ENCODE results near the gene LYPD6B. TPM values are rescaled to one million over a fixed set of nuclear protein-coding genes. Genes with fewer than 3 reads are reported as not detected.

LYPD6B gene
- total and polyA plus RNA-seq, 2 experiments from 2014 or later: 1.7 to 3.6 TPM

DNA sequence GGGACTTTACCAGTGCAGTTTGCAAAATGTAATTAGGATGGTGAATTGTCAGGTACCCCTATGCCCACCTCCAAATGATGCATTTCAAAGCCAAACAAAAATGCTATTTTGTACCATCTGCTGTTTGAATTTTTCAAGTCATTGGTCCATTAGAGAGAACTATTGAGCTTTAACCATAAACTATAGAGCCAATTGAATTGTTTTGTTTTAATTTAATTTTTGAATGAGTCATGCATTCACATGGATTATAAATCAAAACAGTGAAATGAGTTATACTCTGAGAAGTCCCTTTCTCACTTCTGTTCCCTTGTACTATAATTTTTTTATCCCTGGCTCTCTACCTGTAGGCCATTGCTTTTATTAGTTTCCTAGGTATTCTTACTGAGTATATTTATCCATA is 151.3 kb downstream of the LYPD6B start:
- Mint-ChIP-seq H3K4me3 (no peak overlapping the region), H3K9me3 (no peaks in the 10 kb centered on the region; the same call in 2 of the 3 replicates), H3K36me3 (ENCODE audit: low read depth) (no peaks in the 10 kb centered on the region)

More for the DNA sequence above, 151.3 kb downstream of the LYPD6B start:
- H3K9me2 ChIP-seq (ENCODE audit: insufficient read depth): no peaks in the 10 kb centered on the region; the same call in none of the 2 replicates
- H3F3A ChIP-seq (replicated peaks; ENCODE audit: low read depth): no peaks in the 10 kb centered on the region
- no peaks in the 10 kb centered on the region for H3K79me2 ChIP-seq (replicated peaks; ENCODE audit: insufficient read depth)
- no peak for TF ChIP-seq EZH2 (IDR thresholded peaks at IDR 0.05; ENCODE audit: low read depth, unreplicated experiment)
- no peak for TF ChIP-seq EZH2phosphoT487 (IDR thresholded peaks at IDR 0.05; ENCODE audit: unreplicated experiment)
- no peak for TF ChIP-seq CREB1 (CRISPR knock-in tag; IDR thresholded peaks at IDR 0.05; ENCODE audit: low read depth)
- TF ChIP-seq STAT1 (IDR thresholded peaks at IDR 0.05; ENCODE audit: unreplicated experiment): no peak
- TF ChIP-seq ZNF462 (CRISPR knock-in tag; IDR thresholded peaks at IDR 0.05): no peak
- no peak for TF ChIP-seq ZNF331 (CRISPR knock-in tag; IDR thresholded peaks at IDR 0.05; ENCODE audit: low read depth)
- no peak for TF ChIP-seq NANOG (IDR thresholded peaks at IDR 0.05; ENCODE audit: borderline replicate concordance)
- TF ChIP-seq ZNF114 (CRISPR knock-in tag; IDR thresholded peaks at IDR 0.05): no peak
- TF ChIP-seq POLR2AphosphoS5 (IDR thresholded peaks at IDR 0.05; ENCODE audit: low read depth): no peak
- H3K27ac ChIP-seq (ENCODE audit: low read depth): no peak overlapping the region
- H3K4me3 ChIP-seq: no peak overlapping the region
- H3K27me3 Mint-ChIP-seq (ENCODE audit: insufficient read depth, low read depth, poor library complexity): peaks cover 2% of the 10 kb centered on the region
- DNase-seq (ENCODE audit: low spot score) (no peak), ATAC-seq (no peak)
- H3K4me2 ChIP-seq: no peak overlapping the region
- H3K36me3 ChIP-seq (ENCODE audit: insufficient read depth): no peaks in the 10 kb centered on the region
- H4K20me1 ChIP-seq (replicated peaks; ENCODE audit: insufficient read depth): no peaks in the 10 kb centered on the region
- H3K27me3 ChIP-seq (ENCODE audit: insufficient read depth): no peaks in the 10 kb centered on the region
- peaks cover 3% of the 10 kb centered on the region; the same call in 1 of the 2 replicates for H3K4me1 ChIP-seq (ENCODE audit: insufficient read depth)
- H3K27ac Mint-ChIP-seq: no peak overlapping the region
- H2AFZ ChIP-seq: no peak overlapping the region
- peaks cover 4% of the 10 kb centered on the region; the same call in 2 of the 3 replicates for H3K4me1 Mint-ChIP-seq
